ENCODE data around the gene SRGN.
A peak's percentile ranks its signal among the peaks of the same experiment; 100 is the strongest.

The SRGN gene

DNA sequence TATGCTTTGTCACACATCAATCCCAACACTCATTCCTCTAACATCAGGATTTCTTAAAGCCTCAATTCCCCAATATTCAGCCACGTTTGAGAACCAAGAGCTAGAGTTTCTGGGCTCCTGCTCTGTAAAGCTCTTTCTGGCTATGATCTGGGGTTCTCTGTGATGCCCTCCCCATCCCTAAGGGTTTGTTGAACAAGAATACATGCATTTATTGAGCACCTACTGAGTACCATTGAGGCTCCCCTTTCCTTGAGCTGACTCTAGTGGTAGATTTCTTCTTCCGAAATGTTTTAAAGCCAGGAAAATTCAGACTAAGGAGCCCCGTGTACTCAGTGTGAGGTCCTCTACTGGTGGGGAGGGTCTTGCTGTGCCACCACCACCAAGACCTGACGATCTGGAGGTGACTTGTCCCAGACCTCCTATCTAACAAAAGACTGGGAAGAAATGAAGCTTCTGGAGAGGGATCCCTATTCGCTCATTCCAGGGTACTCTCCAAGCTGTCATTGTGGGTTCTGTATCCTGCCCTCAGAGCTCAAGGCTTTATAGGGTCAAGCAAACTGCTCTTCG, 23.1 kb upstream of the SRGN start:
- H3K9me3 ChIP-seq (replicated peaks; ENCODE audit: low read length), result no peaks in the 10 kb centered on the region
- H3K4me2 ChIP-seq (ENCODE audit: low read length), result peak overlapping the region; percentile 39
- no peak overlapping the region for H3K4me3 ChIP-seq (ENCODE audit: low read length)
- H3K27me3 ChIP-seq (ENCODE audit: control insufficient read depth, insufficient read depth, low read length), result no peaks in the 10 kb centered on the region
- no peak overlapping the region for H3K9ac ChIP-seq (ENCODE audit: low read depth, low read length)
- H3K36me3 ChIP-seq (ENCODE audit: insufficient read depth, low read length), result no peaks in the 10 kb centered on the region
- H3K4me1 ChIP-seq (ENCODE audit: control insufficient read depth, insufficient read depth, low read length), result peaks cover 52% of the 10 kb centered on the region

GRCh38 chr10:69065406-69066361, 22.2 kb upstream of the SRGN start:
- H3K4me1 ChIP-seq (ENCODE audit: control insufficient read depth, insufficient read depth, low read length), result peaks cover 49% of the 10 kb centered on the region
- no peaks in the 10 kb centered on the region for H3K9me3 ChIP-seq (replicated peaks; ENCODE audit: low read length)
- H3K36me3 ChIP-seq (ENCODE audit: insufficient read depth, low read length), result no peaks in the 10 kb centered on the region
- no peak overlapping the region for H3K4me3 ChIP-seq (ENCODE audit: low read length)
- H3K4me2 ChIP-seq (ENCODE audit: low read length), result peak overlapping the region; percentile 39
- H3K9ac ChIP-seq (ENCODE audit: low read depth, low read length), result peak overlapping the region; percentile 25
- no peaks in the 10 kb centered on the region for H3K27me3 ChIP-seq (ENCODE audit: control insufficient read depth, insufficient read depth, low read length)

DNA sequence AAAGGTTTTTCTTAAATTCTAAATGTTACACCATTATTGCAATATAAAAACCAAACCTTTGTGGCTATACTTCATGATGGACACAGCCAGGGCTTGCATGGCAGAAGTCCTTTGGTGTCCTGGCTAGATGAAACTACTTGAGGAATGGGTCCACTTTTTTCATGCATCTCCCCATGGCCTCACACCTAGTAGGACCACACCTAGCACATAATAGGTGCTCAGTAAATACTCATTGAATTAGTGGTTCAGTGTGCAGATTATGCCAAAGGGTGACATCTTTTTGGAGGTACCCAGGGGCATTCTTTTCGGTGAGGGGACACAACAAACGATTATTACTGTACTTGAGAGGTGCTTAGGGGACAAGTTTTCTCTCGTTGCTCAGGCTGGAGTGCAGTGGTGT, 20.7 kb upstream of the SRGN start:
- H3K4me1 ChIP-seq (ENCODE audit: control insufficient read depth, insufficient read depth, low read length), result peaks cover 37% of the 10 kb centered on the region

GRCh38 chr10:69068549-69068948, 19.4 kb upstream of the SRGN start:
- no peak overlapping the region for H3K4me3 ChIP-seq (ENCODE audit: low read length)
- no peaks in the 10 kb centered on the region for H3K36me3 ChIP-seq (ENCODE audit: insufficient read depth, low read length)
- H3K9me3 ChIP-seq (replicated peaks; ENCODE audit: low read length), result no peaks in the 10 kb centered on the region
- H3K27me3 ChIP-seq (ENCODE audit: control insufficient read depth, insufficient read depth, low read length), result no peaks in the 10 kb centered on the region
- no peak overlapping the region for H3K4me2 ChIP-seq (ENCODE audit: low read length)
- H3K4me1 ChIP-seq (ENCODE audit: control insufficient read depth, insufficient read depth, low read length), result peaks cover 24% of the 10 kb centered on the region
- no peak overlapping the region for H3K9ac ChIP-seq (ENCODE audit: low read depth, low read length)

More for the DNA sequence above, 20.7 kb upstream of the SRGN start:
- H3K27me3 ChIP-seq (ENCODE audit: control insufficient read depth, insufficient read depth, low read length), result no peaks in the 10 kb centered on the region
- no peak overlapping the region for H3K4me2 ChIP-seq (ENCODE audit: low read length)
- no peak overlapping the region for H3K4me3 ChIP-seq (ENCODE audit: low read length)
- H3K9me3 ChIP-seq (replicated peaks; ENCODE audit: low read length), result no peaks in the 10 kb centered on the region
- no peaks in the 10 kb centered on the region for H3K36me3 ChIP-seq (ENCODE audit: insufficient read depth, low read length)
- H3K9ac ChIP-seq (ENCODE audit: low read depth, low read length), result no peak overlapping the region

GRCh38 chr10:69069090-69070042, 18.5 kb upstream of the SRGN start:
- H3K4me2 ChIP-seq (ENCODE audit: low read length), result no peak overlapping the region
- H3K36me3 ChIP-seq (ENCODE audit: insufficient read depth, low read length), result no peaks in the 10 kb centered on the region
- no peak overlapping the region for H3K4me3 ChIP-seq (ENCODE audit: low read length)

DNA sequence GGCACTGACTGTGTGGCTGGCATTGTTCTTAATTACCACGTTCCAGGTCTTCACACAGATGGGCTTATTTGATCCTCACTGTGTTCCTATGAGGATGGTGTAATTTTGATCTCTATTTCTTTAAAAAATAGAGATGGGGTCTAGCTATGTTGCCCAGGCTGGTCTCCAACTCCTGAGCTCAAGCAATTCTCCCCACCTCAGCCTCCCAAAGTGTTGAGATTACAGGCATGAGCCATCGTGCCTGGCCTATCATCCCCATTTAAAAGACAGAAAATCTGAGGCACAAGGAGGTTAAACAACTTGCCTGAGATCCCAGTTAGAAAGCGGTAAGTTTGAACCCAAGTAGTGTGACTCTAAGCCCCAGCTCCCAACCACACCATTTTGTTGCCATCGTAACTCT, 17.0 kb upstream of the SRGN start:
- Histone ChIP-seq H3K4me1 (ENCODE audit: control insufficient read depth, insufficient read depth, low read length) (peaks cover 6% of the 10 kb centered on the region), H3K4me2 (ENCODE audit: low read length) (no peak overlapping the region), H3K4me3 (ENCODE audit: low read length) (no peak overlapping the region), H3K27me3 (ENCODE audit: control insufficient read depth, insufficient read depth, low read length) (no peaks in the 10 kb centered on the region), H3K9me3 (replicated peaks; ENCODE audit: low read length) (no peaks in the 10 kb centered on the region), H3K9ac (ENCODE audit: low read depth, low read length) (no peak overlapping the region), H3K36me3 (ENCODE audit: insufficient read depth, low read length) (no peaks in the 10 kb centered on the region)

More at GRCh38 chr10:69069090-69070042, 18.5 kb upstream of the SRGN start:
- Histone ChIP-seq H3K9me3 (replicated peaks; ENCODE audit: low read length) (no peaks in the 10 kb centered on the region), H3K9ac (ENCODE audit: low read depth, low read length) (no peak overlapping the region), H3K27me3 (ENCODE audit: control insufficient read depth, insufficient read depth, low read length) (no peaks in the 10 kb centered on the region), H3K4me1 (ENCODE audit: control insufficient read depth, insufficient read depth, low read length) (peaks cover 20% of the 10 kb centered on the region)

GRCh38 chr10:69071610-69072009, 16.3 kb upstream of the SRGN start:
- Histone ChIP-seq H3K4me1 (ENCODE audit: control insufficient read depth, insufficient read depth, low read length) (no peaks in the 10 kb centered on the region), H3K27me3 (ENCODE audit: control insufficient read depth, insufficient read depth, low read length) (no peaks in the 10 kb centered on the region), H3K9ac (ENCODE audit: low read depth, low read length) (no peak overlapping the region), H3K4me2 (ENCODE audit: low read length) (no peak overlapping the region), H3K36me3 (ENCODE audit: insufficient read depth, low read length) (no peaks in the 10 kb centered on the region), H3K9me3 (replicated peaks; ENCODE audit: low read length) (no peaks in the 10 kb centered on the region), H3K4me3 (ENCODE audit: low read length) (no peak overlapping the region)

DNA sequence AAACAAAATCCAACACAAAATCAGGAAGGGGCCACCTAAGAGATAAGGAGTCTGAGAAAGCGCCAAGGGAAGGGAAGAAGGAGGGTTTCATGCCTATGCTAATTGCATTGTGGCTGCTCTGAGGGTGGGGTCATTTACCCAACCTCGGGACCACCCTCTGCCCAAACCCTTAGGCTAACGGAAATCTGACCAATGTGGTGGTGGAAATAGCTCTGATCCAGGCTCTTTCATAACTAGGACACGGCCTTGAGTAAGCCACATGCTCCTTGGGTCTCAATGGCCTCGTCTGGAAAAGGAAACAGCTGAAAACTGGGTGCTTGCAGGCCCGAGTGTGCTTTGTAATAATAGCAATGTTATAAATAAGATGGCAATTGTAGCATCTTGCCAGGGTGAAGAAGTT, 14.9 kb upstream of the SRGN start:
- no peak overlapping the region for H3K4me2 ChIP-seq (ENCODE audit: low read length)
- H3K9me3 ChIP-seq (replicated peaks; ENCODE audit: low read length), result no peaks in the 10 kb centered on the region
- H3K27me3 ChIP-seq (ENCODE audit: control insufficient read depth, insufficient read depth, low read length), result no peaks in the 10 kb centered on the region
- no peak overlapping the region for H3K9ac ChIP-seq (ENCODE audit: low read depth, low read length)
- H3K36me3 ChIP-seq (ENCODE audit: insufficient read depth, low read length), result no peaks in the 10 kb centered on the region
- H3K4me3 ChIP-seq (ENCODE audit: low read length), result no peak overlapping the region
- no peaks in the 10 kb centered on the region for H3K4me1 ChIP-seq (ENCODE audit: control insufficient read depth, insufficient read depth, low read length)

DNA sequence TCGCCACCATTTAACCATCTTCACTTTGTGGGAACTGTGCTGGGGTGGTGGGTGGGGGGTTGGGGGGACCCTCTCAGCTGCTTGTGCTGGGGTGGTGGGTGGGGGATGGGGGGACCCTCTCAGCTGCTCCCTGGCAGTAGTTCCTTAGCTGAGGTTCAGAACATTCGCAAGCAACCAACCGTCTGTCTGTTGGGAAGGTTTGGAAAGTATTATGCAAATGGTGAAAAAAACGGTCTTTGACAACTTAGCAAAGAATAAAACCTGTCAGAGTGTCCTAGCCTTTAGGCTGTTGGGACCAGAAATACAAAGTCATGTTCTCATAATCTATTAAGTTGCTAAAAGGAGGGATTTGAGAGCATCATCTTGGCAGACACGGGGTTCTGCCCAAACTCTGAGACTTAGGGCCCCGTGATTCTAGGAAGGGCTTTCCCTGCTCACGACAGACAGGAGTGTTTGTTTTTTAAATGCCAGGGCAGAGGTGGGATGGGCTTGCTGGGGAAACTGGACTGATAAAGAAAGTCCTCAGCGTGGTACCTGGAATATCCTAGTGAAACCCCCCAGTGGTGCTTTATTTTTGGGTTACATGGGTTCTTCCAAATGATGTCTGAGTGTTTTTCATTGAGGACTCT, 14.1 kb upstream of the SRGN start:
- no peaks in the 10 kb centered on the region for H3K4me1 ChIP-seq (ENCODE audit: control insufficient read depth, insufficient read depth, low read length)
- no peak overlapping the region for H3K9ac ChIP-seq (ENCODE audit: low read depth, low read length)
- no peak overlapping the region for H3K4me2 ChIP-seq (ENCODE audit: low read length)
- H3K27me3 ChIP-seq (ENCODE audit: control insufficient read depth, insufficient read depth, low read length), result no peaks in the 10 kb centered on the region
- no peak overlapping the region for H3K4me3 ChIP-seq (ENCODE audit: low read length)
- no peaks in the 10 kb centered on the region for H3K9me3 ChIP-seq (replicated peaks; ENCODE audit: low read length)
- H3K36me3 ChIP-seq (ENCODE audit: insufficient read depth, low read length), result no peaks in the 10 kb centered on the region

- H3K27me3 ChIP-seq (ENCODE audit: control insufficient read depth, insufficient read depth, low read length), result no peaks in the 10 kb centered on the region
- no peak overlapping the region for H3K9ac ChIP-seq (ENCODE audit: low read depth, low read length)
- no peaks in the 10 kb centered on the region for H3K9me3 ChIP-seq (replicated peaks; ENCODE audit: low read length)
- H3K4me1 ChIP-seq (ENCODE audit: control insufficient read depth, insufficient read depth, low read length), result no peaks in the 10 kb centered on the region
- no peak overlapping the region for H3K4me3 ChIP-seq (ENCODE audit: low read length)
- H3K4me2 ChIP-seq (ENCODE audit: low read length), result no peak overlapping the region
- no peaks in the 10 kb centered on the region for H3K36me3 ChIP-seq (ENCODE audit: insufficient read depth, low read length)
These were observed 13.4 kb upstream of the SRGN start for GRCh38 chr10:69074532-69074931.

- H3K4me3 ChIP-seq (ENCODE audit: low read length), result no peak overlapping the region
- no peaks in the 10 kb centered on the region for H3K4me1 ChIP-seq (ENCODE audit: control insufficient read depth, insufficient read depth, low read length)
- H3K9ac ChIP-seq (ENCODE audit: low read depth, low read length), result no peak overlapping the region
- no peaks in the 10 kb centered on the region for H3K9me3 ChIP-seq (replicated peaks; ENCODE audit: low read length)
- H3K4me2 ChIP-seq (ENCODE audit: low read length), result no peak overlapping the region
- H3K27me3 ChIP-seq (ENCODE audit: control insufficient read depth, insufficient read depth, low read length), result no peaks in the 10 kb centered on the region
- no peaks in the 10 kb centered on the region for H3K36me3 ChIP-seq (ENCODE audit: insufficient read depth, low read length)
These were observed 12.5 kb upstream of the SRGN start for GRCh38 chr10:69075431-69075830.
